Measurements from ENCODE around the gene KIAA0408.

DNA sequence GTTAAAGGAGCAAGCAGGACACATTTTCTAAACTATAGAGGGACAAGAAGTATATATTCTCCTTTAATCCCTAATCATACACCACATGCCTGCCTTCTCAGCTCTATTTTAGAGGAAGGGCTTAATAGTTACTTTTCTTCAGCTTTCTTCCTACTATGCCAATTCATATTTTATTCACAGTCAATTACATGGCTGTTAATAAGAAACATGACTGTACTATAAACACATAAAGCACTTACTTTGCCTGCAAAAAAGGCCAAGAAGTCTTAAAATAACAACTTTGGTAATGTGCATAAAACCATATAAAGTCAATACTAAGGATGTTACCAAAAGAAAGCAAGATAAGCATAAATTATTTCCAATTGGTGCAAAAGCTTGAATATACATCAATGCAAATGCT is 6.4 kb downstream of the KIAA0408 start:
- TF ChIP-seq SUZ12 (IDR thresholded peaks at IDR 0.05; ENCODE audit: extremely low read depth, insufficient read depth, insufficient read length) = no peak
- TF ChIP-seq YY1 (IDR thresholded peaks at IDR 0.05; ENCODE audit: insufficient read depth, insufficient read length) = no peak

All from NT2/D1 (cell line).